Jurkat, Clone E6-1 (cell line): ENCODE results near the gene PFKL.
A peak's percentile ranks its signal among the peaks of the same experiment; 100 is the strongest.
"Not testable (repeated sequence)": the region's sequence is repeated elsewhere in the genome, so short reads cannot be mapped to it uniquely, and the experiment has no call there.

Experiments used
- DNase-seq: peaks from one replicate; pipeline ENCODE4 v3.0.0-alpha.2; 2011; ENCODE audit warnings: low read depth, low spot score
- H3K4me3 ChIP-seq: 2 replicates; pipeline ENCODE4 v1.5.1; 2011; ENCODE audit warnings: mild to moderate bottlenecking, low read length, control low read depth, moderate library complexity

PFKL gene

GRCh38 chr21:44291936-44292811 is 7.7 kb upstream of the PFKL start:
- no peak for DNase-seq

GRCh38 chr21:44292812-44293195 is 7.0 kb upstream of the PFKL start:
- no peak for DNase-seq
- no peak overlapping the region for H3K4me3 ChIP-seq

More at GRCh38 chr21:44291936-44292811, 7.7 kb upstream of the PFKL start:
- no peak overlapping the region for H3K4me3 ChIP-seq

DNA sequence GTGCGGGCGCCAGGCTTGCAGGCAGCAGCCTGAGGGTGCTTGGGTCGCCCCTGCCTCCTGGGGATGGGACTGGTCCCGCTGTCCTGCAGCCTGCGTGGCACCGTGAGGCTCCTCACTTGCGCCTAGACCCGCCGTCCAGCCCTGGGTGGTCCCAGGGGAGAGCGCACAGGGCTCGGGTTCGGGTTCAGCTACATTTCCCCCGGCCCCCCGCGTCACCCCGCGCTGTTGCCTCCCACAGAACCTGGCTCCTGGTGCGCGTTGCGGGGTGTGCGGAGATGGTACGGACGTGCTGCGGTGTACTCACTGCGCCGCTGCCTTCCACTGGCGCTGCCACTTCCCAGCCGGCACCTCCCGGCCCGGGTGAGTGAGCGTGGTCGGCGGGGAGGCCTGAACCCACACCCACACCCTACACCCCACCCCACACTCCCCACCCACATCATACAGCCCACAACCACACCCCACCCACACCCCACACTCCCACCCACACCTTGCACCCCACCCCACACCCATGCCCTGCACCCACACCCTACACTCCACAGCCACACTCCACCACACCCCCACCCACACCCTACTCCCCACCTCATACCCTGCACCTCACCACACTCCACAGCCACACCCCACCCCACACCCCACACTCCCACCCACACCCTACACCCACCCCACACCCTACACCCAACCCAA is 6.2 kb upstream of the PFKL start:
- no peak for DNase-seq
- H3K4me3 ChIP-seq, result no peak overlapping the region

- H3K4me3 ChIP-seq, result no peak overlapping the region
- DNase-seq, result no peak
Observed at GRCh38 chr21:44294391-44295162, 5.3 kb upstream of the PFKL start.

DNA sequence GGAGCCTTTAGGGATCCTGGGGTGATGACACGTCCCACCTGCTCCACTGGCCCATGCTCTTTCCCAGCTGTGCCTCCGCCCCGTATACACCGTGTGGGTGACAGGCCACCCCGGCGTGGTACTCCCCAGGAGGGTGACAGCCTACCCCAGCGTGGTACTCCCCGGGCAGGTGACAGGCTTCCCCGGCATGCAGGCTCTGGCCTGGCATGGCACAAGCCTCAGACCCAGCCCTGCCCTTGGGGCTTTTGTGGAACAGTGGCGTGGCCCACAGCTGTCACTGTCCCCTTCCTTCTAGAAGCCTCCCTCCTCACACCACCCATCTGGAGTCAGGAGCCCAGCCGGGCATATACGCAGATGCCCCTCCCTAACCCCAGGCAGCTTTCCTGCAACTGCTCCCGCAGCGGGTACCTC is 4.7 kb upstream of the PFKL start:
- H3K4me3 ChIP-seq, result no peak overlapping the region
- DNase-seq, result no peak

DNA sequence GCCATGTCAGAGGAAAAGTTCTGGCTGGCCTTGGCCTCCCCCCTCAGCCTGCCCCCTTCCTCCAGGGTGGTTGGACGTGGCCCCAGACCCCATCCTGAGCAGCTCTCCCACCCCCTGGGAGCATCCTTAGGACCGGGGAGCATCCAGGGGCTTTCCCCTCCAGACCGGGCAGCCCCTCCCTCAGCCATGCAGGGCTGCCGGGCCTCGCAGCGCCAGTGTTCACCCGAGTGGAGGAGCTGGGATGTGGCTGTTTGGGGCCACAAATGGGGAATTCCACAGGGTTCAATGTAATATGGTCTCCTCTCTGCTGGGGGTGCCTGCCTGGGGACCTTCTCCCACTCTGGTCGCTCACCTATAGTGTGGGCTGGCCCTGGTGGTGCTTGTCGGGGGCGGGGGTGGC is 4.2 kb upstream of the PFKL start:
- H3K4me3 ChIP-seq, result no peak overlapping the region
- DNase-seq, result no peak

DNA sequence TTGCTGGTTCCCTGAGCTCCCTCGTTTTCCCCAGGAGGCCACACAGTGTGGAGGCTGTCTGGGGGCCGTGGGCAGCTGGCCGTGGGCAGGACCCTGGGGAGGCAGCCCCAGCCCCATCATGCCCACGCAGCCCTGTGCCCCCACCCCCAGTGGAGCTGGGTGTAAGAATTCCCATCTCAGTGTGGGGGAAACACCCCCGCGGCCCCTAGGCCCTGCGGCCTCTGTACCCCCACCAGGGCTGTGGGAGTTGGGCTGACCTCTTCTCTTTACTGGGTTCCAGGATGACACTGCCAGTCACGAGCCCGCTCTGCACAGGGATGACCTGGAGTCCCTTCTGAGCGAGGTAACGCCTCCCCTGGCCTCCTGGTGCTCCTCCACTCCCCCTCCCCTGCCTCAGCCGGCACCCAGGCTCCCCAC is 3.7 kb upstream of the PFKL start:
- DNase-seq, result no peak
- H3K4me3 ChIP-seq, result no peak overlapping the region

- no peak overlapping the region for H3K4me3 ChIP-seq
- no peak for DNase-seq
Observed at GRCh38 chr21:44296916-44297315, 2.9 kb upstream of the PFKL start.

- H3K4me3 ChIP-seq, result no peak overlapping the region
- peak; percentile 25 for DNase-seq
Observed at GRCh38 chr21:44297525-44298290, 2.1 kb upstream of the PFKL start.

DNA sequence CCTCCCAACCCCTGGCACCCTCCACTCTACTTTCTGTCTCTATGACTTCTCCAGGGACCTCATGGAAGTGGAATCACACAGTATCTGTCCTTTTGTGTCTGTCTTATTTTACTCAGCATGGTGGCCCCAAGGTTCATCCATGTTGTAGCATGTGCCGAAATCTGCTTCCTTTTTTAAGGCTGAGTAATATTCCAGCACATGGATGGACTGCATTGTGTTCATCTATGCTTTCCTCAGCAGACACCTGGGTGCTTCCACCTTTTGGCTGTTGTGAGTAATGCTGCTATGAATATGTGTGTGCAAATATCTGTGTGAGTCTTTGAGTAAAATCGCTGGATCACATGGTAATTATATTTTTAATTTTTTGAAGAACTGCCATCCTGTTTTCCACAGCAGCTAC is 1.6 kb upstream of the PFKL start:
- H3K4me3 ChIP-seq, result no peak overlapping the region
- peak; percentile 24 for DNase-seq

GRCh38 chr21:44299085-44299457 is 782 bp upstream of the PFKL start:
- DNase-seq, result peak; percentile 8

GRCh38 chr21:44300262-44300959 is 558 bp downstream of the PFKL start:
- peak overlapping the region; percentile 58 for H3K4me3 ChIP-seq
- DNase-seq, result no peak

More at GRCh38 chr21:44299085-44299457, 782 bp upstream of the PFKL start:
- peak overlapping the region; percentile 58 for H3K4me3 ChIP-seq

GRCh38 chr21:44301141-44301540 is 1.3 kb downstream of the PFKL start:
- H3K4me3 ChIP-seq, result peak overlapping the region; percentile 58
- no peak for DNase-seq

DNA sequence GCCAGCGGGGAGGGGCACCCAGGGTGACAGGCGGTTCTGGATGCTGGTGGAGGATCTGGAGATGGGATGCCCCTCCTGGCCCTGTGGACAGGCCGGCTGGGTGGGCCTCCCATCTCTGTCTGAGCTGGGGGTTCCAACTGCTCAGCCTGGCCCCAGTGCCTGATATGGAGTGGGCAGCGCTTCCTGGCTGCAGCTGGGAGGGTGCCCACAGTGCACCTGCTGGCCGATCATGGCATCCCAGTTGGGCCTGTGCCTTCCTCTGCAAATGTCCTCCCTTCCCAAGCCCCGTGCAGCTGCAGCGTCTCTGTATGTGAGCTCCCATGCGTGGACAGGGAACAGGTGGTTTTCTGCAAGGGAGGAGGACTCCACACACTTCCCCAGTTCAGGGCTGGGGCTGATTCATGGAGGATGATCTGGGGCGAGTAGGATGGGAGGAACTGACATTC is 2.1 kb downstream of the PFKL start:
- DNase-seq, result no peak
- no peak overlapping the region for H3K4me3 ChIP-seq

- not testable (repeated sequence) for DNase-seq
Observed at GRCh38 chr21:44302573-44303401, 2.9 kb downstream of the PFKL start.

DNA sequence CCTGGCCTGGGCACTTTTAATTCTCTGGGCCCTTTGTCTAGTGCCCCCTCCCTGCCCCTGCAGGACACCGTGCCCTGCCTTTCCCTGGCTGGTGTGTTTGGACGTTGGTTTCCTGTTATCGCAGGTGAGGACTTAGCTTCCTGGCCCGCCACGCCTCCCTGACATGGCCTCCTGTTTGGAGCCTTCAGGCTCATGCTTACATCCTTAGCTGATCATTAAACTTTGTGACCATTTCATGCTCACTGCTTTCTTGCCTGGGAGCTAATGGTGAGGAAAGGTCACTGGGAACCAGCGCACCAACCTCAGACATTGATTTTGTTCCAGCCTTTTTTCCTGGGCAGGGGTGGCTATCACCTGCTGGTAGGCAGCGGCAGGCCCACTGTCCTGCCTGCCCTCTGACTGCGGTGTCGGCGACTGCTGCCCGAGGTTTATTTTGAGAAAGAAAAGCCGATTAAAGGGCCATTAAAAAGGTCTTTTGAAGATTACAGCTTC is 3.7 kb downstream of the PFKL start:
- H3K4me3 ChIP-seq, result no peak overlapping the region
- DNase-seq, result no peak

More at GRCh38 chr21:44302573-44303401, 2.9 kb downstream of the PFKL start:
- not testable (repeated sequence) for H3K4me3 ChIP-seq

GRCh38 chr21:44304011-44304616 is 4.3 kb downstream of the PFKL start:
- H3K4me3 ChIP-seq, result no peak overlapping the region
- no peak for DNase-seq
